Mucosa of rectum (tissue), 2 donors: ENCODE data around the gene ARHGAP27.
"Not testable (repeated sequence)": the region's sequence is repeated elsewhere in the genome, so short reads cannot be mapped to it uniquely, and the experiment has no call there.

Experiments used
- H3K27ac ChIP-seq, 2 donors: one replicate each; pipeline ENCODE4 v1.7.0; 2013; ENCODE audit warnings: inconsistent platforms in 2 of 2, low read depth in 2 of 2, low read length in 2 of 2
- H3K27me3 ChIP-seq, 2 donors: one replicate each; pipeline ENCODE4 v1.7.0; 2013; ENCODE audit warnings: low read length in 2 of 2; ENCODE audit not compliant: control insufficient read depth in 2 of 2, insufficient read depth in 2 of 2
- H3K36me3 ChIP-seq, 2 donors: one replicate each; pipeline ENCODE4 v1.7.0; 2013; ENCODE audit warnings: low read length in 2 of 2; ENCODE audit not compliant: control insufficient read depth in 2 of 2, insufficient read depth in 2 of 2
- H3K4me1 ChIP-seq, 2 donors: one replicate each; pipeline ENCODE4 v1.7.0; 2013; ENCODE audit warnings: low read length in 2 of 2, mild to moderate bottlenecking in 1 of 2; ENCODE audit not compliant: control insufficient read depth in 2 of 2, insufficient read depth in 2 of 2
- H3K4me3 ChIP-seq, 2 donors: one replicate each; pipeline ENCODE4 v1.7.0; 2013; ENCODE audit warnings: low read length in 2 of 2
- H3K9ac ChIP-seq, 2 donors: one replicate each; pipeline ENCODE4 v1.7.0; 2013; ENCODE audit warnings: low read length in 2 of 2, low read depth in 1 of 2, mild to moderate bottlenecking in 1 of 2
- H3K9me3 ChIP-seq, 2 donors: one replicate each; pipeline ENCODE4 v1.7.0; 2013; ENCODE audit warnings: low read length in 2 of 2; ENCODE audit not compliant: control insufficient read depth in 2 of 2
- donor health status: healthy.
- donor health status: Normal muscosa, but diverticular disease.

ARHGAP27 gene

GRCh38 chr17:45453225-45453534 lies 20.5 kb upstream of the ARHGAP27 start:
- H3K9ac ChIP-seq, H3K4me1 ChIP-seq, H3K36me3 ChIP-seq, H3K27me3 ChIP-seq, H3K4me3 ChIP-seq, H3K27ac ChIP-seq, H3K9me3 ChIP-seq: not testable (repeated sequence)

GRCh38 chr17:45452329-45453224 lies 19.9 kb upstream of the ARHGAP27 start:
- not testable (repeated sequence) for H3K4me3 ChIP-seq, H3K9ac ChIP-seq, H3K27ac ChIP-seq, H3K36me3 ChIP-seq, H3K4me1 ChIP-seq, H3K9me3 ChIP-seq, H3K27me3 ChIP-seq

GRCh38 chr17:45451660-45452059 lies 19.0 kb upstream of the ARHGAP27 start:
- not testable (repeated sequence) for H3K27ac ChIP-seq, H3K9me3 ChIP-seq, H3K4me1 ChIP-seq, H3K9ac ChIP-seq, H3K36me3 ChIP-seq, H3K4me3 ChIP-seq, H3K27me3 ChIP-seq

GRCh38 chr17:45451131-45451530 lies 18.5 kb upstream of the ARHGAP27 start:
- Histone ChIP-seq H3K27ac (no peak overlapping the region), H3K4me3 (no peak overlapping the region), H3K4me1 (peaks cover 0 to 9% of the 10 kb centered on the region in 2 donors), H3K9me3 (no peaks in the 10 kb centered on the region), H3K27me3 (no peaks in the 10 kb centered on the region), H3K9ac (no peak overlapping the region), H3K36me3 (peaks cover under 1 to 5% of the 10 kb centered on the region in 2 donors)

- not testable (repeated sequence) for H3K4me3 ChIP-seq, H3K9me3 ChIP-seq, H3K27me3 ChIP-seq, H3K27ac ChIP-seq, H3K9ac ChIP-seq
- peaks cover 6 to 11% of the 10 kb centered on the region in 2 donors for H3K36me3 ChIP-seq
- peaks cover 0 to 11% of the 10 kb centered on the region in 2 donors for H3K4me1 ChIP-seq
These were observed 17.1 kb upstream of the ARHGAP27 start for GRCh38 chr17:45449708-45450329.

- not testable (repeated sequence) for H3K9ac ChIP-seq, H3K36me3 ChIP-seq, H3K4me3 ChIP-seq, H3K9me3 ChIP-seq, H3K27ac ChIP-seq, H3K27me3 ChIP-seq
- H3K4me1 ChIP-seq: peaks cover 0 to 11% of the 10 kb centered on the region in 2 donors
These were observed 16.6 kb upstream of the ARHGAP27 start for GRCh38 chr17:45449260-45449659.

- not testable (repeated sequence) for H3K27me3 ChIP-seq, H3K4me3 ChIP-seq, H3K36me3 ChIP-seq, H3K9me3 ChIP-seq
- Histone ChIP-seq H3K9ac (peak overlapping the region in 1 of 2 donors; percentile 38), H3K4me1 (peaks cover 0 to 11% of the 10 kb centered on the region in 2 donors), H3K27ac (peak overlapping the region; percentile 74 to 80)
These were observed 15.8 kb upstream of the ARHGAP27 start for GRCh38 chr17:45448483-45448882.

- not testable (repeated sequence) for H3K9me3 ChIP-seq, H3K4me3 ChIP-seq, H3K27me3 ChIP-seq, H3K36me3 ChIP-seq
- H3K9ac ChIP-seq: peak overlapping the region in 1 of 2 donors; percentile 38
- peaks cover 0 to 11% of the 10 kb centered on the region in 2 donors for H3K4me1 ChIP-seq
- H3K27ac ChIP-seq: peak overlapping the region; percentile 74 to 80
These were observed 15.4 kb upstream of the ARHGAP27 start for GRCh38 chr17:45448066-45448465.

GRCh38 chr17:45447650-45448049 lies 15.0 kb upstream of the ARHGAP27 start:
- H3K4me1 ChIP-seq: peaks cover 0 to 11% of the 10 kb centered on the region in 2 donors
- H3K9me3 ChIP-seq, H3K36me3 ChIP-seq, H3K27me3 ChIP-seq, H3K4me3 ChIP-seq: not testable (repeated sequence)
- H3K27ac ChIP-seq: peak overlapping the region; percentile 74 to 80
- peak overlapping the region in 1 of 2 donors; percentile 7 for H3K9ac ChIP-seq

GRCh38 chr17:45446872-45447625 lies 14.4 kb upstream of the ARHGAP27 start:
- Histone ChIP-seq H3K27ac (peak overlapping the region; percentile 74 to 80), H3K9ac (peak overlapping the region in 1 of 2 donors; percentile 27), H3K4me1 (peaks cover 0 to 11% of the 10 kb centered on the region in 2 donors)
- not testable (repeated sequence) for H3K27me3 ChIP-seq, H3K36me3 ChIP-seq, H3K9me3 ChIP-seq, H3K4me3 ChIP-seq
